Esophagus muscularis mucosa (tissue), 3 donors: ENCODE data around the gene MED31.

ENCODE experiments used
- POLR2AphosphoS5 ChIP-seq, 2 donors: sonication (generic); formaldehyde crosslinking; IDR thresholded peaks; one replicate each; pipeline ENCODE4 v1.6.1; 2017; ENCODE audit warnings: antibody characterized with exemption in 2 of 2
- TF ChIP-seq, protein P1 (sequence below), 3 experiments: fragments of 200-600 bp in 2 of 3; fragments of 450-650 bp in 1 of 3; sonication (generic) in 2 of 3; IDR thresholded peaks; one replicate each; pipeline ENCODE4 v1.5.1; 2017 to 2019; ENCODE audit warnings: antibody characterized with exemption in 3 of 3, mild to moderate bottlenecking in 2 of 3, moderate library complexity in 1 of 3

DNA sequence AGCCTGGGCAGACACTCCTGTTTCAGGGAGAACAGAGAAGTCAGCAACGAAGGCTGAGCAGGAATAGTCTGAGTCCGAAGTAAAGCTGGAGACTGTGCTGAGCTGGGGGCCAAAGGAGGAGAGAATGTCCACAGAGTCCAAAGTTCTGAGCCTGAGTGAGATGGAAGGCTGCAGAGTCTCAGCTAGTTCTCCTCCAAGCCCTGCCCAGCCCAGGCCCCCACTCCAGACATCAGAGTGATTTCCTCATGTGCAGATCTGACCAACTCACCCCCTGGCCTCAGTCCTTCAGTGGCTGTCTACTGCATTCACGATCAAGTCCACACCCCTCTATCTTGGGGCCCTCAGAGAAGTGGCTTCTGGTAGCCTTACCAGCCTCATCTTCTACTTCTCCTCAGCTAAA lies 40.1 kb upstream of the MED31 start:
- TF ChIP-seq, protein P1, sequence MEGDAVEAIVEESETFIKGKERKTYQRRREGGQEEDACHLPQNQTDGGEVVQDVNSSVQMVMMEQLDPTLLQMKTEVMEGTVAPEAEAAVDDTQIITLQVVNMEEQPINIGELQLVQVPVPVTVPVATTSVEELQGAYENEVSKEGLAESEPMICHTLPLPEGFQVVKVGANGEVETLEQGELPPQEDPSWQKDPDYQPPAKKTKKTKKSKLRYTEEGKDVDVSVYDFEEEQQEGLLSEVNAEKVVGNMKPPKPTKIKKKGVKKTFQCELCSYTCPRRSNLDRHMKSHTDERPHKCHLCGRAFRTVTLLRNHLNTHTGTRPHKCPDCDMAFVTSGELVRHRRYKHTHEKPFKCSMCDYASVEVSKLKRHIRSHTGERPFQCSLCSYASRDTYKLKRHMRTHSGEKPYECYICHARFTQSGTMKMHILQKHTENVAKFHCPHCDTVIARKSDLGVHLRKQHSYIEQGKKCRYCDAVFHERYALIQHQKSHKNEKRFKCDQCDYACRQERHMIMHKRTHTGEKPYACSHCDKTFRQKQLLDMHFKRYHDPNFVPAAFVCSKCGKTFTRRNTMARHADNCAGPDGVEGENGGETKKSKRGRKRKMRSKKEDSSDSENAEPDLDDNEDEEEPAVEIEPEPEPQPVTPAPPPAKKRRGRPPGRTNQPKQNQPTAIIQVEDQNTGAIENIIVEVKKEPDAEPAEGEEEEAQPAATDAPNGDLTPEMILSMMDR (IDR thresholded peaks at IDR 0.05): no peak
- TF ChIP-seq POLR2AphosphoS5 (IDR thresholded peaks at IDR 0.05): no peak
